ENCODE measurements around the gene UBXN1.

DNA sequence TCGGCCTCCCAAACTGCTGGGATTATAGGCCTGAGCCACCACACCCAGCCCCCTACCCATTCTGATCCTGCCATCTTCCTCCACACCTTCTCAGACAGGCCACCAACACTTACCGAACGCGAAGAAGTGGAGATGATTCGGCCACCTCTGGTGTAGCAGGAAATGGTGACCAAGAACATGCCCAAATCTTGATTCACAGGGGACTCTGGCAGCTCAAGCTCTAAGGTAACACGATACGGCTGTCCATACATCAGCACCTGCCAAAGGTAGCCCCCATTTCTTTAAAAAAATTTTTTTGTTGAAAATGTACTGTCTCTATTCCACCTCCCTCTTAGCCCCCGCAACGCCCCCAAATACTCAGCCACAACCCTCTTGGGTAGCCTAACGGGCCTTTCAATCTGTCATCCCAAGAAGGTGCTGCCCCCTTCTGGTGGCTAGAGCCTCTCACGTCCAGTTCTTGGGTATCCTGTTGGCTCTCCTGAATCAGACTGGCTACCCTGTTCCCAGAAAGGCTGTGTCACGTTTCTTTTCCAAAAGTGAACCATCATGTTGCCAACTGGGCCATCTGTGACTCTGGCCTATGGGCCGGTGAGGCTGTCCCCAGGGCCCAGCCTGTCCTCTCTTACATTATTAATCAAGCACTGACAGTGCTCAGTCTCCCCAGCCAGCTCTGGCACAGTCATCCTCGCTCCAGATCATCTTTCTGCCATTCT, 15.7 kb upstream of the UBXN1 start:
- TF ChIP-seq, protein P1, sequence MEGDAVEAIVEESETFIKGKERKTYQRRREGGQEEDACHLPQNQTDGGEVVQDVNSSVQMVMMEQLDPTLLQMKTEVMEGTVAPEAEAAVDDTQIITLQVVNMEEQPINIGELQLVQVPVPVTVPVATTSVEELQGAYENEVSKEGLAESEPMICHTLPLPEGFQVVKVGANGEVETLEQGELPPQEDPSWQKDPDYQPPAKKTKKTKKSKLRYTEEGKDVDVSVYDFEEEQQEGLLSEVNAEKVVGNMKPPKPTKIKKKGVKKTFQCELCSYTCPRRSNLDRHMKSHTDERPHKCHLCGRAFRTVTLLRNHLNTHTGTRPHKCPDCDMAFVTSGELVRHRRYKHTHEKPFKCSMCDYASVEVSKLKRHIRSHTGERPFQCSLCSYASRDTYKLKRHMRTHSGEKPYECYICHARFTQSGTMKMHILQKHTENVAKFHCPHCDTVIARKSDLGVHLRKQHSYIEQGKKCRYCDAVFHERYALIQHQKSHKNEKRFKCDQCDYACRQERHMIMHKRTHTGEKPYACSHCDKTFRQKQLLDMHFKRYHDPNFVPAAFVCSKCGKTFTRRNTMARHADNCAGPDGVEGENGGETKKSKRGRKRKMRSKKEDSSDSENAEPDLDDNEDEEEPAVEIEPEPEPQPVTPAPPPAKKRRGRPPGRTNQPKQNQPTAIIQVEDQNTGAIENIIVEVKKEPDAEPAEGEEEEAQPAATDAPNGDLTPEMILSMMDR (IDR thresholded peaks at IDR 0.05; ENCODE audit: insufficient read depth, low read length, poor library complexity, severe bottlenecking): peak; percentile 85
- no peak for TF ChIP-seq EZH2phosphoT487 (conservative IDR thresholded peaks at IDR 0.05; ENCODE audit: low read length)
